Kidney epithelial cell (primary cell): ENCODE measurements around the gene UGT1A7. TPM values are rescaled to one million over a fixed set of nuclear protein-coding genes. Genes with fewer than 3 reads are reported as not detected.

ENCODE experiments used
- DNase-seq: peaks from one replicate; pipeline ENCODE4 v3.0.0-alpha.2; 2010; ENCODE audit warnings: low read depth
- H3K27me3 ChIP-seq: 2 replicates; pipeline ENCODE4 v1.6.0; 2011; ENCODE audit warnings: low read length; ENCODE audit not compliant: control insufficient read depth, insufficient read depth
- H3K36me3 ChIP-seq: 2 replicates; pipeline ENCODE4 v1.5.1; 2011; ENCODE audit warnings: low read length; ENCODE audit not compliant: control insufficient read depth, insufficient read depth
- H3K4me3 ChIP-seq: 2 replicates; pipeline ENCODE4 v1.5.1; 2011; ENCODE audit warnings: low read depth, mild to moderate bottlenecking, control low read depth, low read length
- CTCF ChIP-seq: IDR thresholded peaks from 2 replicates; pipeline ENCODE4 v1.5.1; 2011; ENCODE audit warnings: mild to moderate bottlenecking, moderate library complexity, low read length, control low read depth, inconsistent platforms; ENCODE audit not compliant: insufficient read depth, poor library complexity, severe bottlenecking
- total RNA-seq: library from RNA; depleted of rRNA; stranded (reverse); fragments of >200 nt; gene quantifications from 2 replicates; pipeline ENCODE4 v1.2.3, GENCODE V29; 2015

Gene UGT1A7
- total RNA-seq, 1 donor from 2014 or later: not detected

- TF ChIP-seq CTCF: no peak
- no peak for DNase-seq
These were observed 73.3 kb downstream of the UGT1A7 start for GRCh38 chr2:233754872-233755611.

GRCh38 chr2:233756429-233757081 lies 74.9 kb downstream of the UGT1A7 start:
- Histone ChIP-seq H3K36me3 (no peaks in the 10 kb centered on the region), H3K4me3 (no peak overlapping the region), H3K27me3 (no peaks in the 10 kb centered on the region)
- no peak for DNase-seq
- TF ChIP-seq CTCF: no peak

More at GRCh38 chr2:233754872-233755611, 73.3 kb downstream of the UGT1A7 start:
- no peaks in the 10 kb centered on the region for H3K36me3 ChIP-seq
- H3K27me3 ChIP-seq: no peaks in the 10 kb centered on the region
- no peak overlapping the region for H3K4me3 ChIP-seq

GRCh38 chr2:233758141-233758540 lies 76.4 kb downstream of the UGT1A7 start:
- Histone ChIP-seq H3K36me3 (no peaks in the 10 kb centered on the region), H3K4me3 (no peak overlapping the region), H3K27me3 (no peaks in the 10 kb centered on the region)
- no peak for TF ChIP-seq CTCF
- no peak for DNase-seq

- no peak for DNase-seq
- TF ChIP-seq CTCF: no peak
- H3K27me3 ChIP-seq: no peaks in the 10 kb centered on the region
- H3K36me3 ChIP-seq: no peaks in the 10 kb centered on the region
- H3K4me3 ChIP-seq: no peak overlapping the region
These were observed 77.1 kb downstream of the UGT1A7 start for GRCh38 chr2:233758849-233759248.

- Histone ChIP-seq H3K27me3 (no peaks in the 10 kb centered on the region), H3K4me3 (no peak within 1 kb of the TSS), H3K36me3 (no peaks in the 10 kb centered on the region)
- DNase-seq: no peak
- TF ChIP-seq CTCF: no peak
These were observed 78.3 kb downstream of the UGT1A7 start, which contains the start of gene UGT1A1 for GRCh38 chr2:233760043-233760442. UGT1A1 (plus strand) TSS chr2:233760270; CDS start chr2:233760288, 18 bp downstream.
